ENCODE data around the gene THY1.
"Not testable (repeated sequence)": the region's sequence is repeated elsewhere in the genome, so short reads cannot be mapped to it uniquely, and the experiment has no call there.

THY1 gene

GRCh38 chr11:119418759-119419158, 4.2 kb downstream of the THY1 start:
- no peak for DNase-seq (ENCODE audit: low read depth in 2 of 2)

- DNase-seq (ENCODE audit: low read depth in 2 of 2): no peak
Observed at GRCh38 chr11:119417726-119418540, 5.0 kb downstream of the THY1 start.

GRCh38 chr11:119416606-119417580, 6.1 kb downstream of the THY1 start:
- DNase-seq (ENCODE audit: low read depth in 2 of 2): no peak

GRCh38 chr11:119415966-119416365, 7.0 kb downstream of the THY1 start:
- no peak for DNase-seq (ENCODE audit: low read depth in 2 of 2)

GRCh38 chr11:119415517-119415916, 7.5 kb downstream of the THY1 start:
- no peak for DNase-seq (ENCODE audit: low read depth in 2 of 2)

- no peak for DNase-seq (ENCODE audit: low read depth in 2 of 2)
Observed at GRCh38 chr11:119414734-119415133, 8.2 kb downstream of the THY1 start.

GRCh38 chr11:119414321-119414720, 8.7 kb downstream of the THY1 start:
- DNase-seq (ENCODE audit: low read depth in 2 of 2): no peak

GRCh38 chr11:119412072-119412471, 10.9 kb downstream of the THY1 start:
- no peak for DNase-seq (ENCODE audit: low read depth in 2 of 2)

- no peak for DNase-seq (ENCODE audit: low read depth in 2 of 2)
Observed at GRCh38 chr11:119410501-119410900, 12.5 kb downstream of the THY1 start.

- DNase-seq (ENCODE audit: low read depth in 2 of 2): no peak
Observed at GRCh38 chr11:119409731-119410130, 13.2 kb downstream of the THY1 start.

GRCh38 chr11:119406005-119406404, 17.0 kb downstream of the THY1 start:
- DNase-seq (ENCODE audit: low read depth in 2 of 2): no peak

- DNase-seq (ENCODE audit: low read depth in 2 of 2): not testable (repeated sequence)
Observed at GRCh38 chr11:119405448-119405847, 17.5 kb downstream of the THY1 start.

- no peak for DNase-seq (ENCODE audit: low read depth in 2 of 2)
Observed at GRCh38 chr11:119404872-119405271, 18.1 kb downstream of the THY1 start.

GRCh38 chr11:119403021-119403420, 20.0 kb downstream of the THY1 start:
- DNase-seq (ENCODE audit: low read depth in 2 of 2): no peak

GRCh38 chr11:119402470-119402869, 20.5 kb downstream of the THY1 start:
- DNase-seq (ENCODE audit: low read depth in 2 of 2): no peak

- no peak for DNase-seq (ENCODE audit: low read depth in 2 of 2)
Observed at GRCh38 chr11:119400860-119401259, 22.1 kb downstream of the THY1 start.

- no peak for DNase-seq (ENCODE audit: low read depth in 2 of 2)
Observed at GRCh38 chr11:119397740-119398139, 25.2 kb downstream of the THY1 start.

GRCh38 chr11:119396835-119397234, 26.1 kb downstream of the THY1 start:
- no peak for DNase-seq (ENCODE audit: low read depth in 2 of 2)

GRCh38 chr11:119391275-119391674, 31.7 kb downstream of the THY1 start:
- no peak for DNase-seq (ENCODE audit: low read depth in 2 of 2)

GRCh38 chr11:119389611-119390254, 33.2 kb downstream of the THY1 start:
- no peak for DNase-seq (ENCODE audit: low read depth in 2 of 2)

GRCh38 chr11:119388103-119388502, 34.9 kb downstream of the THY1 start:
- DNase-seq (ENCODE audit: low read depth in 2 of 2): no peak

GRCh38 chr11:119384332-119384731, 38.6 kb downstream of the THY1 start:
- no peak for DNase-seq (ENCODE audit: low read depth in 2 of 2)

Data from stimulated activated CD4-positive, alpha-beta T cell treated with anti-CD3 and anti-CD28 coated beads, Interleukin-15, amount 100 ng/mL, for 48 hours (primary cell).